Erythroblast (primary cell): ENCODE measurements around the gene ANKRD55.

Experiments used
- GATA1 ChIP-seq: IDR thresholded peaks from 2 replicates; pipeline ENCODE4 v1.6.1; 2011; ENCODE audit warnings: low read depth, mild to moderate bottlenecking, control low read depth, low read length, moderate library complexity
- POLR2A ChIP-seq: IDR thresholded peaks from 2 replicates; pipeline ENCODE4 v1.6.1; 2011; ENCODE audit warnings: mild to moderate bottlenecking, low read length

DNA sequence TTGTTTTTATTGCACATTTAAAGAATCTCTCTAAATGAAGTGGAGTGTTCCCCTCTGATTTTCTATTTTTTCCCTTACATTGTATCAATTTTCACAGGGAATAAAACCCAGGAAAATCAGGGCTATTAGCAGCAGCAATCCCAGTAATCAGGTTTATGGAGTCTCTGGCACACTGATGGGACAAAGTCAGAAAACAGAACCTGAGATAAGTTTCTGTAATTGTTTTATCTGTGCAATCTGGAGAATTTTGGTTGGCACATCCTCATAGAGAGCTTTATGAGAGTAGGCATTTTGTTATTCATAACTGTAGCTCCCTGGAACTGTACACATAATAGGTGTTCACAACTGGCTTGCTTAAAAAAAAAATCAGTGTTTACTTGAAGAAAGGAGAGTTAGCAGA, 141.5 kb downstream of the ANKRD55 start:
- TF ChIP-seq POLR2A (no peak), GATA1 (no peak)
